Erythroblast (primary cell): ENCODE data around the gene SLC45A1.
"Not testable (repeated sequence)": the region's sequence is repeated elsewhere in the genome, so short reads cannot be mapped to it uniquely, and the experiment has no call there.

ENCODE experiments used
- DNase-seq, 2 experiments: peaks; one replicate each; lab custom pipeline; 2025; lab: John Stamatoyannopoulos, UW
- GATA1 ChIP-seq: IDR thresholded peaks from 2 replicates; pipeline ENCODE4 v1.6.1; 2011; ENCODE audit warnings: low read depth, mild to moderate bottlenecking, control low read depth, low read length, moderate library complexity
- POLR2A ChIP-seq: IDR thresholded peaks from 2 replicates; pipeline ENCODE4 v1.6.1; 2011; ENCODE audit warnings: mild to moderate bottlenecking, low read length

SLC45A1 gene

GRCh38 chr1:8376358-8376840 lies 58.5 kb downstream of the SLC45A1 start:
- TF ChIP-seq POLR2A, result no peak
- no peak for TF ChIP-seq GATA1
- no peak for DNase-seq

DNA sequence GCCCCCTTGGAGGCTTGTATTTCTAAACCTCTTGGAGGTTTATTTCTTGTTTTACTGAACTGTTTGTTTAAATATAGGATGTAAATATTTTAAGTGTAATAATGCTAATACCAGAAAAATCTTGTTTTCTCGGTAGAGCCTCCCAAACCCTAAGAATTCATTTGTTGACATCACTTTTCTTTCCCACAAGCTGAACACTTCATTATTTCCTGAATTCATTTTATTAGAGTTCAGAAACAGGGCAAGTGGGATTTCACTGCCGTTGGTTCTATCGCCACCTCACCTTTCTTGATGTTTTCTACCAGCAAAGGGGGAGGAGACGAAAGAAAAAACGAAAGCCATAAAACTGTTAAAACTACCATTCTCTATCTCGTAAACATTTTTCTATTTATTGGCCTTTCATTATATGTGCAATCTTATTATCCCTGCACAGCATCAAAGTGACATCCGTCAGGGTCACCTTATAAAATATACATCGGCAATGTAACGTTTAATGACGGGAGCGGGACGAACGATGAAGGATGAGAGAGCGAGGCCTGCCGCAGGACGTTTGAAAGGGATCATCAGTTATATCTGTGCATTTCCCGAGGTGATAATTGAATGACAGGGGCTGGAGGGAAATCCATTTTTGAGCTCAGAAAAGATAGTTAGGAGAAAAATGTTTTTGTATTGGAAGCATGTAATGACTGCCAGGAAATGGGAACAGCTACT lies 59.5 kb downstream of the SLC45A1 start:
- no peak for DNase-seq
- TF ChIP-seq GATA1 (no peak), POLR2A (no peak)

DNA sequence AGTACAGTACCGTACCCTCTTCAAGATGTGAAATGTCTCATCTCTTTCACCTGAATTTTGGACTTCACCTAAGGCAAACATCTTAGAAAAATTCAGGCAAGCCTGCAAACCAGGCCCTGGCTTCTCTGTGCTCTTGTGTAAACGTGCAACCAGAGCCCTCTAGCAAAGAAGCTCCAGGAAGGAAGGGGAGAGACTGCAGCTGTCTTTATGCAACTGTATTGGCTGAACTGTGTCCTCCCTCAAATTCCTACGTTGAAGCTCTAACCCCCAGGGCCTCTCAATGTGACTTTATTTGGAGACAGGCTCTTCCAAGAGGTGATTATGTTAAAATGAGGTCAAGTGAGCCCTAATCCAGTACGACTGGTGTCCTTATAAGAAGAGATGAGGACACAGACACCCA lies 60.3 kb downstream of the SLC45A1 start:
- TF ChIP-seq POLR2A, result no peak
- no peak for TF ChIP-seq GATA1
- no peak for DNase-seq

DNA sequence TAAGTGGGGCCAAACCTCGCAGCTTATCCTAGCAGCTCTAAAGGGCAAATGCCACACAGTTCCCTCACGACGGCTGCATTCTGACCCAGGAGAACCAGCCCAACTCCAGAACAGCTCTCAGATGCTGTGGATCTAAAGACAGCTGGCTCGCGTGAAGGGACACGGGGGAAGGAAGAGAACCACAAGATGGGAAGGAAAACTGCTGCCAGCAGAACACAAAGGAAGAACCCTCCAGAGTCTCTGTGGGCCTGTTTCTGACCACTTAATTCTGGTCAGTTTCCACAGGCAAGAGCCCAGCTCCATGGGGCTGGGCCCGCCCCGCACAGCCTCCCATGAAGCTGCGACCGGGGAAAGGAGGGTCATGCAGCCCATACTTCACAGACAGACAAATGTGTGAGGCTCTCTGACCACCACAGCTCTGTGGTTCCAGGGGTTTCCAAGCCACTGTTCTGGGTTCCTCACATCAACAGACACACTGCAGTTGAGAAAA lies 61.1 kb downstream of the SLC45A1 start:
- DNase-seq, result no peak
- no peak for TF ChIP-seq GATA1
- TF ChIP-seq POLR2A, result no peak

DNA sequence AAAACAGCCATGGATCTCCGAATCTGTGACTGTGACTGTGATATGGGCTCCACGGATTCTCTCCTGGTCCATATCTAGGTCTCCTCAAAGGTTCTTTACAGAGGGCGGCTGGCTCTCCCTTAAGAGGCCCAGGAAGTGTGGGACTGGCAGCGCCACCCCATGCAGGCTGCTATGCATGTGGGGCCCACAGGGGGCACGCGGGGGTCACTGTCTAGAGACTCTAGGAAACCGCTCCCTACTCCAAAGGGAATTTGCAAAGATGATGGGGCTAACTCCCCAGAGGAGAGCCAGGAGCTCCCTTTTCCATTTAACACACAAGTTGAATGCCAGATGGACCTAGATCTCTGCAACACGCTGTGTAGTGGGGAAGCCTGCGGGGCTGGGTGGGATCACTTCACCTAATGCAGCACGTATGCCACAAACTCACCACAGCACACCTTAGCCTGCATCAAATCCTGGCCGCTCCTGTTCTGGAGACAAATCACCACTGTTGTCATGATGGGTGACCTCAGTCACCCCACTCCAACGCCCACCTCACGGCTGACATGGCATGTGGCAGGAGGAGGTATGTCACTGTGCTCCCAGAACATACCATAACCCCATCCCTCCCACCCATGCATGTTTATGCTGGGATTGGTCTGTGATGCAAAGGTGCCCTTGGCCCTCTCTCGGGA lies 61.7 kb downstream of the SLC45A1 start:
- DNase-seq, result no peak
- TF ChIP-seq GATA1, result no peak
- TF ChIP-seq POLR2A, result no peak

- not testable (repeated sequence) for DNase-seq
Observed at GRCh38 chr1:8380310-8380709, 62.4 kb downstream of the SLC45A1 start.

- TF ChIP-seq GATA1 (no peak), POLR2A (no peak)
- no peak for DNase-seq
Observed at GRCh38 chr1:8381618-8382017, 63.7 kb downstream of the SLC45A1 start.

- TF ChIP-seq POLR2A (no peak), GATA1 (no peak)
- no peak for DNase-seq
Observed at GRCh38 chr1:8382051-8382505, 64.2 kb downstream of the SLC45A1 start.

- TF ChIP-seq POLR2A (no peak), GATA1 (no peak)
- DNase-seq, result no peak
Observed at GRCh38 chr1:8382608-8383505, 64.9 kb downstream of the SLC45A1 start.

DNA sequence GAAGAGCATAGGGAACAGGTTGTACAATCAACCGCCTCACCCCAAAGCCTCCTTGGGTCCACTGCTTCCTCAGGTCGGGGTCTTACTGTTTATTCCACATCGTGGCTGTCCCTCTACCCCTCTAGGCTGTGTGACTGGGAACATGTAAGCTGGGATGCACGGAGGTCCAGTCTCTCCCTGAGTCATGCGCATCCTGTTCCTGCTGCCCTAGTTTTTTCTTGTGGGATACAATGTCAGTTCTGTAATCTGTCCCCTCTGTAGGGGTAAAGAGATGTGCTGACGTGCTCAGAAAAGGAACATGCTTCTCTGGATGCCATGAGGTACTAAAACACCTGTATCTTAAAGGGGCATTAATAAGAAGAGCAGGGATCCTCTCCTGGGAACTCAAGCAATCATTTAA lies 66.2 kb downstream of the SLC45A1 start:
- TF ChIP-seq POLR2A (no peak), GATA1 (no peak)

GRCh38 chr1:8384577-8384976 lies 66.7 kb downstream of the SLC45A1 start:
- DNase-seq, result no peak
- no peak for TF ChIP-seq GATA1
- TF ChIP-seq POLR2A, result no peak

More for the DNA sequence above, 66.2 kb downstream of the SLC45A1 start:
- DNase-seq, result no peak

DNA sequence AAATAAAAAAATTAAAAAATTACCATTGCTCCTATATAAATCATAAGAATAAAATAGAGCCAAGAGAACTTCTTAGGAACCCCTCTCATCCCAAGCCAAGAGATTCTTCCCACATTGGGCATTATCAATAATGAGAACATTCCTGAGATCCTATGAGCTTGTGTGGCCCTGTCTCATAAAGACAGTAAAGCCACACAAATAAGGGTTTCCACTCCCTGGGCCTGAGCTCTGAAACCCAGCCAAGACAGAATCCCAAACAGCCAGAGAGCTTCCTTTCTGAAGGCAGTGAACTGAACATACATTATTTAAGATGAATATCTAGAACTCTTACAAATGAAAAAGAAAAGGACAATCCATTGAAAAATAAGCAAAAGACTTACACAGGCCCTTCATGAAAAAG lies 68.3 kb downstream of the SLC45A1 start:
- no peak for TF ChIP-seq GATA1

DNA sequence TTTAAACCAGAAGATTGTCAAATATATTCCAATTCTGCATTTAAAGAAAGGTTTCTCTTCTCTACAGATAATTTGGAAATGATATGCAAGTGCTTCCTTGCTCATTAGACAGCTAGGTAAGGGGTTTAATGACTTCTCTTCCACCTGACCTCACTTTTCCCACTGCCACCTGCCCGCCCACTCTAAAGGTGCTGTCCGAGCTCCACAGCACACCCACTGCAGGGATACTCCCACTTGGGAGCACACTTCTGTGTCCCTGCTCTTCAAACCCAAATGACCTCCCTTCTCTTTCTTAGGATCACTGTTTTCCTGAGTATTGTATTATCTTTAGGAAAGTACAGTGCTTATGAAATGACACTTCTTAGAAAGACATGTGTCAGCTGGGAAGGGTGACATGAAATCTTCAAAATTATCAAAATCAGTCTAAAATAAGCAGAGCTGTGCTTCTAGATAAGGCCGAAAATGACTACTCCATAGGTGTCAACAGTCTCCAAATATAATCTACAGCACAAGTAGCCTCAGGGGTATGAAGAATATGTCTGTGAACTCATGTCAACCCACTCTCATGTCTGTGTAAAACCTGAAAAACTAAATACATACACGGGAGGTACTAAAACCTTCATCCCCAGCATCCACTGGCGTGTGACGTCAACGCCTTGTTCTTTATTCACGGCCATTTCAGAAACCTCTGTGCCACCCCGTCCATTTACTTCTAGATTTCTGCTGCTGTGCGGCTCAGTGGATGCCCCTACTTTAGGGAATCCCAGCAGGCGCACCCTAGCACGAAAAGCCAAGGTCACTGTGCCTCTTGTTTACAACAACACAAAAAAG lies 71.0 kb downstream of the SLC45A1 start:
- TF ChIP-seq GATA1 (no peak), POLR2A (no peak)

More for the DNA sequence above, 68.3 kb downstream of the SLC45A1 start:
- DNase-seq, result no peak

More for the DNA sequence above, 71.0 kb downstream of the SLC45A1 start:
- DNase-seq, result peak; percentile 57 to 77
